Measurements from ENCODE around the gene SLC26A11. TPM values are rescaled to one million over a fixed set of nuclear protein-coding genes. Genes with fewer than 3 reads are reported as not detected.

SLC26A11 gene
- total RNA-seq, 1 experiment from 2014 or later = 17.7 TPM

GRCh38 chr17:80223838-80224497 lies 3.7 kb downstream of the SLC26A11 start:
- Histone ChIP-seq H3K4me1 (ENCODE audit: control insufficient read depth in 1 of 2, insufficient read depth in 2 of 2, low read length in 2 of 2) (peaks cover 8 to 15% of the 10 kb centered on the region in 2 experiments; a peak in 3 of 4 replicates), H3K4me3 (replicated peaks in 1 of 2; ENCODE audit: low read depth in 1 of 2, low read length in 2 of 2) (no peak overlapping the region), H3K4me2 (ENCODE audit: low read length) (no peak overlapping the region), H3K36me3 (ENCODE audit: control insufficient read depth in 1 of 2, insufficient read depth in 2 of 2, low read length in 2 of 2) (no peaks in the 10 kb centered on the region), H3K27ac (ENCODE audit: low read depth, low read length) (no peak overlapping the region), H4K20me1 (ENCODE audit: insufficient read depth) (no peaks in the 10 kb centered on the region), H3K9me2 (ENCODE audit: insufficient read depth) (no peaks in the 10 kb centered on the region), H3K9ac (ENCODE audit: low read length) (no peak overlapping the region), H3K9me3 (ENCODE audit: control insufficient read depth in 1 of 2, insufficient read depth in 1 of 2, low read depth in 1 of 2, low read length in 2 of 2) (no peaks in the 10 kb centered on the region), H3K79me2 (ENCODE audit: insufficient read depth, low read length) (peaks cover 11% of the 10 kb centered on the region), H2AFZ (ENCODE audit: low read depth, low read length, poor library complexity, severe bottlenecking) (no peak overlapping the region), H3K27me3 (ENCODE audit: insufficient read depth, low read length) (no peaks in the 10 kb centered on the region)
- ChIA-PET RAD21 (ENCODE audit: low non-redundant PET in 1 of 2, low total read pairs in 2 of 2, uncharacterized antibody in 2 of 2, unreplicated experiment in 2 of 2) (no interaction called here), CTCF (no interaction called here), POLR2A (no interaction called here)
- ATAC-seq (no peak), DNase-seq (ENCODE audit: low read depth, low spot score) (no peak)
- intact Hi-C loops (cut with micrococcal nuclease) = no loop called here
- no TSS peak for BruUV-seq (replicated peaks)
- no peak for TF ChIP-seq CTCF (IDR thresholded peaks at IDR 0.05 in 2 of 3, conservative IDR thresholded peaks at IDR 0.05 in 1 of 3; ENCODE audit: borderline replicate concordance in 1 of 3, insufficient read depth in 1 of 3, low read depth in 2 of 3, low read length in 2 of 3)
- TF ChIP-seq ZBTB33 (IDR thresholded peaks at IDR 0.05; ENCODE audit: extremely low read depth, insufficient replicate concordance, low read length) = no peak
- no peak for TF ChIP-seq SP1 (IDR thresholded peaks at IDR 0.05; ENCODE audit: low read depth)
- no peak for TF ChIP-seq YY1 (IDR thresholded peaks at IDR 0.05; ENCODE audit: extremely low read depth, insufficient replicate concordance, low read depth, low read length)
- no peak for TF ChIP-seq SIN3A (IDR thresholded peaks at IDR 0.05; ENCODE audit: low read depth)
- no peak for TF ChIP-seq CEBPB (IDR thresholded peaks at IDR 0.05; ENCODE audit: low read depth)
- no peak for TF ChIP-seq EZH2phosphoT487 (IDR thresholded peaks at IDR 0.05; ENCODE audit: borderline replicate concordance)

Measured in HCT116 (cell line).